Right atrium auricular region (tissue), 2 donors: Measurements from ENCODE around the gene MYO15A. TPM values are rescaled to one million over a fixed set of nuclear protein-coding genes. Genes with fewer than 3 reads are reported as not detected.

Experiments used
- DNase-seq: peaks from one replicate; pipeline ENCODE4 v3.0.0-alpha.2; 2019; ENCODE audit warnings: low spot score
- H3K27ac ChIP-seq, 2 donors: fragments of 200-600 bp; sonication (generic); 1 replicate in 1 of 2; 2 replicates in 1 of 2; pipeline ENCODE4 v1.5.1; 2016 to 2019
- H3K27me3 ChIP-seq, 2 donors: fragments of 200-600 bp; sonication (generic); one replicate each; pipeline versions ENCODE4 v1.5.1 to v1.6.0; 2017 to 2019
- H3K36me3 ChIP-seq: fragments of 200-600 bp; sonication (generic); one replicate; pipeline ENCODE4 v1.5.1; 2016
- H3K4me1 ChIP-seq, 2 donors: fragments of 200-600 bp; sonication (generic); one replicate each; pipeline versions ENCODE4 v1.5.1 to v1.6.0; 2017 to 2019
- H3K4me3 ChIP-seq, 2 donors: fragments of 200-600 bp; sonication (generic); 1 replicate in 1 of 2; 2 replicates in 1 of 2; pipeline ENCODE4 v1.5.1; 2017 to 2019; ENCODE audit warnings: mild to moderate bottlenecking in 1 of 2, moderate library complexity in 1 of 2
- H3K9me3 ChIP-seq, 2 donors: fragments of 200-600 bp; sonication (generic); one replicate each; pipeline ENCODE4 v1.5.1; 2019
- CTCF ChIP-seq, 2 donors: fragments of 200-600 bp; sonication (generic); IDR thresholded peaks; one replicate each; pipeline ENCODE4 v1.5.1; 2019; ENCODE audit warnings: antibody characterized with exemption in 2 of 2
- total RNA-seq, 2 donors: library from RNA; depleted of rRNA; stranded (reverse); fragments of >200 nt; gene quantifications; one replicate each; pipeline ENCODE4 v1.1.0, GENCODE V29; 2016

The MYO15A gene
- total RNA-seq, 2 donors from 2014 or later: 0.20 TPM; not detected in 1

DNA sequence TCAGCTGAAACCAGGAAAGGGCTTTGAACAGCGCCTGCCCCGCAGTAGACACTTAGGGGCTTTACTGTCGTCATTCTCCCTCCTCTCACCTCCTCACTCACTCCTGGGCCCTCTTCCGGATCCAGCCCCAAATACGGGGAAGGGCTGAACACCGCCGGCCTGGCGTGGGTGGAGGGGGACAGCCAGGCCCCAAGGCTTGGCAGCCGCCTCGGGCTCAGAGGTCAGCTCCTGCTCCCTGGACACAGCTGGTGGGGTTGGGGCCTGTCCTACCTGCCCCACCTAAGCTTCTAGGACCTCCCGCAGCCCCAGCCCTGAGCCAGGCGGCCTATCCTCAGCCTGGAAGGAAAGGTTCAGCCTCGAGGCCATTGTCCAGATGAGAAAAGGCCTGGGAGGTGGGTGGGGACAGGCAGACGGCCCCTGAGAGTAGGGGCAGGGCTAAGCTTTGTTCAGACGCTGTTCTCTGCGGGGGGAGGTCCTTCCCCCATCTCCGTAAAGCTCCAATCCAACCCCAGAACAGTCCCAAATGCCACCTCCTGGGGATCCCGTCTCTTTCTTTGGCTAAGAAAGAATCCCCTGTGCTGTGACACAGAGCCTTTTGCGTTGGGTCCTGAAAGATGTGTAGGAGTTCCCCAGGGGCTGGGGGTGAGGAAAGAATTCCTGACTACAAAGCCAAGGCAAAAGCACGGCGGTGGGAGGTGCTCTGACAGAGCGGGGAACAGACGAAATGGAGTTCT, 116.0 kb downstream of the MYO15A start:
- no peak for TF ChIP-seq CTCF (IDR thresholded peaks at IDR 0.05)
- Histone ChIP-seq H3K27me3 (no peaks in the 10 kb centered on the region), H3K36me3 (no peaks in the 10 kb centered on the region), H3K4me1 (peaks cover 0 to 22% of the 10 kb centered on the region in 2 donors), H3K4me3 (peak overlapping the region; percentile 25 to 46), H3K27ac (peak overlapping the region; percentile 51 to 73), H3K9me3 (no peaks in the 10 kb centered on the region)
- DNase-seq: peak; percentile 63

DNA sequence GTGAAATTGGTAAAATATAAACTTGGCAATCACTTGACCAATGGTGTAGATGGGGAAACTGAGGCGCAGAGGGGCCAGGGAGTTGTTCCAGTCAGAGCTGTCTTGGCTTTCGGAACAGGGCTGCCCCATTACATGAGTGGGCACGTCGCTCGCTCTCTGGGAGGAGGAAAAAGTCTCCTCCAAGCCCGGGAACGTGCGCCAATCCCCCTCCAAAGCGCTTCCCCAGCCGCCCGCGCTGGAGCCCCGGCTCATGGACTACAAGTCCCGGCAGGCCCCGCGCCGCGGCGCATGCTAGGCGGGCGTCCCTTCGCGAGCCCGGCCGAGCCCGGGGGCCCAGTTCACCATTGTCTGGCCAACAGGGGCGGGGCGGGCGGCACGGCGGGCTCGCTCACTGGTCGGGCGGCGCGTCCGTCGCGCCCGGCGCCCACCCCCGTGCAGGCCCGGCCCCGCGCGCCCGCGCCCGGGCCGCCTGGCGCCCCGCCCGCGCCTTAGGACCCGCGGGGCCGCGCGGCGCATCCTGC, 116.6 kb downstream of the MYO15A start, which contains the start of gene LLGL1:
Gene LLGL1, plus strand, starts transcription at position 515 of the 521 bp plus-strand sequence. CDS start 48 bp downstream, outside the sequence.
- peak within 1 kb of the TSS; percentile 62 to 69 for H3K4me3 ChIP-seq
- no peak for TF ChIP-seq CTCF (IDR thresholded peaks at IDR 0.05)
- peak within 1 kb of the TSS; percentile 51 to 73 for H3K27ac ChIP-seq
- peak; percentile 97 for DNase-seq
- H3K9me3 ChIP-seq: no peaks in the 10 kb centered on the region
- peaks cover 0 to 22% of the 10 kb centered on the region in 2 donors for H3K4me1 ChIP-seq
- H3K36me3 ChIP-seq: no peaks in the 10 kb centered on the region
- no peaks in the 10 kb centered on the region for H3K27me3 ChIP-seq

DNA sequence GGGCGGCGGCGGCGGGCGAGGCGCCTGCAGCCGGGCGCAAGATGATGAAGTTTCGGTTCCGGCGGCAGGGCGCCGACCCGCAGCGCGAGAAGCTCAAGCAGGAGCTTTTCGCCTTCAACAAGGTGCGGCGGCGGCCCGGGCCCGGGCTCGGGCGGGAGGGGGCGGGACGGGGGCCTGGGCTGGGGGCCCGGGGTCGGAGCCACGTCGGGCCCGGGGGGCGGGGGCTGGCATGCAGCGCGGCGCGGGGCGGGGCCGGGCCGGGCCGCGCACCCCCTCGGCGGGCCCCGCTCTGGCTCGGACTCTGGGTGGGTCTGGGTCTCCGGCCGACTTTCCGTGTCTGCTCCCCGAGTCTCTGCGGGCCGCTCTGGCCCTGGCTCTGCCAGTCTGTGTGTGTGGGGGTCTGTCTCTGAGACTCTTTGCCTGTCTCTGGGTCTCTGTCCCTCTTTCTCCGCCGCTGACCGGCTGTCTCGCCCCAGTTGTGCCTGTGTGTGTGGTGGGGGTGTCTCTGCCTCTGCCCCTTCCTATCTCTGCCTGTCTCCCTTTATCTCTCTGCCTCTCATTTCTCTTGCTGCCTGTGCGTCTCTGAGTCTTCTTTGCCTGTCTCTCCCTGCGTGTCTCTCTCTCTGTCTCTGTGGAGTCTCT, 117.2 kb downstream of the MYO15A start:
- Histone ChIP-seq H3K27ac (peak overlapping the region; percentile 23 to 63), H3K4me1 (peaks cover 0 to 22% of the 10 kb centered on the region in 2 donors), H3K36me3 (no peaks in the 10 kb centered on the region), H3K9me3 (no peaks in the 10 kb centered on the region), H3K27me3 (no peaks in the 10 kb centered on the region), H3K4me3 (peak overlapping the region; percentile 62 to 69)
- TF ChIP-seq CTCF (IDR thresholded peaks at IDR 0.05): no peak
- DNase-seq: no peak

DNA sequence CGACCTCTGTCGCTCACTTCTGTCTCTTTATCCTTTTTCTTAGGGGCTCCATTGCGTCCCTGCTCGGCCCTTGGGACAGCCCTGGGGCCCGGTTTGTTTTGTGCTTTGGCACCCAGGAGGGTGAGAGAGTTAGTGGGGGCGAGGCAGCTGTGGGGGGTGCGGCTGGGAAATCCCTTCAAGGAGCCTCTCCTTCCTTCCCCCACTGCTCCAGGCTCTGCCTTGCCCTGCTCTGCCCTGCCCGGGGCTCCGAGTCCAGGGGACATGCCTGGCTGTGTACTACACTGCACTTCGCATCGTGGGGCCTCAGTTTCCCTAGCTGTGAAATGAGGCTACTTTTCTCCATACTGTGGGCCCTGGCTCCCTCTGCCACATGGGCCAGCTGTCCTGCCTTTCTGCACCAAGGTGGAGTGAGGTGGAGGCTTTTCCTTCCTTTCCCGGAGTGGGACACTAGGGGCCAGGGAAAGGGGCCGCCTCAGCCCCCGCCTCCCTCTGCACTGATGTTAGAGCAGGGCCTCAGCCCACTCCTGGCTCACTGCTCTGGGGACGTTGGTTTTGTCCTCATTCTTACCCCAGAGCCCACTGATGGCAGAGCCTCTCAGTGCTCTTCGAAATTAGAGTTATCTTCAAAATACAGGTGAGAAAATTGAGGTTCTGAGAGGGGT, 117.9 kb downstream of the MYO15A start:
- DNase-seq: no peak

More for the DNA sequence above, 117.9 kb downstream of the MYO15A start:
- Histone ChIP-seq H3K36me3 (no peaks in the 10 kb centered on the region), H3K4me3 (peak overlapping the region; percentile 62 to 69), H3K9me3 (no peaks in the 10 kb centered on the region), H3K27ac (peak overlapping the region in 1 of 2 donors; percentile 63), H3K4me1 (peaks cover 0 to 22% of the 10 kb centered on the region in 2 donors), H3K27me3 (no peaks in the 10 kb centered on the region)
- no peak for TF ChIP-seq CTCF (IDR thresholded peaks at IDR 0.05)
